Activated CD8-positive, alpha-beta memory T cell treated with anti-CD3 and anti-CD28 coated beads, Interleukin-2, amount 50 U/mL, for 24 hours (primary cell): ENCODE measurements around the gene TNFRSF4.

Experiments used
- DNase-seq: peaks from one replicate; pipeline ENCODE4 v3.0.0-alpha.2; 2020; ENCODE audit errors: extremely low read depth

The TNFRSF4 gene

DNA sequence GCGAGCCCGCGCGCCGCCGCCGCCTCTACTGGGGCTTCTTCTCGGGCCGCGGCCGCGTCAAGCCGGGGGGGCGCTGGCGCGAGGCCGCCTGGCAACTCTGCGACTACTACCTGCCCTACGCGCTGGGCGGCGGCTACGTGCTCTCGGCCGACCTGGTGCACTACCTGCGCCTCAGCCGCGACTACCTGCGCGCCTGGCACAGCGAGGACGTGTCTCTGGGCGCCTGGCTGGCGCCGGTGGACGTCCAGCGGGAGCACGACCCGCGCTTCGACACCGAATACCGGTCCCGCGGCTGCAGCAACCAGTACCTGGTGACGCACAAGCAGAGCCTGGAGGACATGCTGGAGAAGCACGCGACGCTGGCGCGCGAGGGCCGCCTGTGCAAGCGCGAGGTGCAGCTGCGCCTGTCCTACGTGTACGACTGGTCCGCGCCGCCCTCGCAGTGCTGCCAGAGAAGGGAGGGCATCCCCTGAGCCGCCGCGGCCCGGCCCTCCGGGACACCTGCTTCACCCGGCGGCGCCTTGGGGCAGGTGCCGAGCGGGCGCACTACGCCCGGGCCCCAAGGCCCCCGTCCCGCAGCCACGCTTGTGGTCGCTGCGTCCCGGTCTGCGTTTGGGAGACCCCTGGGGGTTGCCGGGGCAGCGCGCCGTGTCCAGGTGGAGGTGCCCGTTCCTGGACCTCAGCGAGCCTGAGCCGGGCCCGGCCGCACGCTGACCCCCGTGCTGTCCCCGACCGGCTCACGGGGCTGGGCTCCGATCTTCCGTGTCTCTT lies 19.0 kb upstream of the TNFRSF4 start:
- no peak for DNase-seq

DNA sequence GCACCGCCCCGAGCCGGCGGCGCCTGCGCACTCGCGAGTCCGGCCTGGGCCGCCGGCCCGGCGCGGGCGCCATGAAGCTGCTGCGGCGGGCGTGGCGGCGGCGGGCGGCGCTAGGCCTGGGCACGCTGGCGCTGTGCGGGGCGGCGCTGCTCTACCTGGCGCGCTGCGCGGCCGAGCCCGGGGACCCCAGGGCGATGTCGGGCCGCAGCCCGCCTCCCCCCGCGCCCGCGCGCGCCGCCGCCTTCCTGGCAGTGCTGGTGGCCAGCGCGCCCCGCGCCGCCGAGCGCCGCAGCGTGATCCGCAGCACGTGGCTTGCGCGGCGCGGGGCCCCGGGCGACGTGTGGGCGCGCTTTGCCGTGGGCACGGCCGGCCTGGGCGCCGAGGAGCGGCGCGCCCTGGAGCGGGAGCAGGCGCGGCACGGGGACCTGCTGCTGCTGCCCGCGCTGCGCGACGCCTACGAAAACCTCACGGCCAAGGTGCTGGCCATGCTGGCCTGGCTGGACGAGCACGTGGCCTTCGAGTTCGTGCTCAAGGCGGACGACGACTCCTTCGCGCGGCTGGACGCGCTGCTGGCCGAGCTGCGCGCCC lies 18.3 kb upstream of the TNFRSF4 start, which contains the start of gene B3GALT6:
Gene B3GALT6, plus strand, starts transcription at position 30 of the 588 bp plus-strand sequence. Its CDS starts 42 bp downstream, at position 72.
- no peak for DNase-seq

DNA sequence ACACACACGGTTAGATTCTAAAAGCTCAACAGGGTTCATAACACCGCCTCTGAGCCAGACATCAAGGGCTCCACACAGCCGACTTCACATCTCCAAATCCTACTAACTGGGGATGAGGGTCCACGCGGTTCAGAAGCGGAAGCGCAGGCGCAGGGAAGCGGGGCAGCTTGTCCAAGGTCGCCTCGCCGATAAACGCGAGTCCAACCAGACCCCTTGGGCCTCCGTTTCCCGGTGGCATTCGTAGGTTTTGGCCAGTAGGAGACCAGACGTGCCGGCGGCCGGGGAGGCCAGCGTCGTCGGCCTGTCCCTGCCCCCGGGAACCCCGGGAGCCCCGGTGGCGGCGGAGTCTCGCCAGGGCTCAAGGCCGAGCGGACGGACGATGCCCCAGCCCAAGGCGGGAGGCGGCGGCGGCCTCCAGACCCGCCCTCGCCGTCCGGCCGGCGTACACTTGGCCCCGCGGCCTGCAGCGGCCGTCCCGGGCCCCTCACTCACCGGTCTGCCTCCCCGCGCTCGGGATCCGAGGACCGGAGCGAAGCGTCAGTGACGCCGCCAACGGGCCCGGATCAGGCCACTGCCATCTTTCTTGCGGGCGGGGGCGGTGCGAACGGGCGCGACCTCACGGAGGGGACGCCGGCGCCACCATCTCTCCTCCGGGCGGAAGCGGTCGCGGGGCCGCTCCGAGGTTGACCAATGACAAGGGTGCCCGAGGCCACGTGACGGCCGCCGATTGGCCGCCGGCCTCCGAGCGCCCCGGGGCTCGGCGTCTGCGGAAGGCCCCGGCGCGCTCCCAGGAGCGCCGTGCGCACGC lies 17.7 kb upstream of the TNFRSF4 start, which contains the start of gene SDF4:
Gene SDF4, minus strand, starts transcription at position 602 of the 808 bp plus-strand sequence. CDS start 3,229 bp downstream, outside the sequence.
- DNase-seq: peak; percentile 83

DNA sequence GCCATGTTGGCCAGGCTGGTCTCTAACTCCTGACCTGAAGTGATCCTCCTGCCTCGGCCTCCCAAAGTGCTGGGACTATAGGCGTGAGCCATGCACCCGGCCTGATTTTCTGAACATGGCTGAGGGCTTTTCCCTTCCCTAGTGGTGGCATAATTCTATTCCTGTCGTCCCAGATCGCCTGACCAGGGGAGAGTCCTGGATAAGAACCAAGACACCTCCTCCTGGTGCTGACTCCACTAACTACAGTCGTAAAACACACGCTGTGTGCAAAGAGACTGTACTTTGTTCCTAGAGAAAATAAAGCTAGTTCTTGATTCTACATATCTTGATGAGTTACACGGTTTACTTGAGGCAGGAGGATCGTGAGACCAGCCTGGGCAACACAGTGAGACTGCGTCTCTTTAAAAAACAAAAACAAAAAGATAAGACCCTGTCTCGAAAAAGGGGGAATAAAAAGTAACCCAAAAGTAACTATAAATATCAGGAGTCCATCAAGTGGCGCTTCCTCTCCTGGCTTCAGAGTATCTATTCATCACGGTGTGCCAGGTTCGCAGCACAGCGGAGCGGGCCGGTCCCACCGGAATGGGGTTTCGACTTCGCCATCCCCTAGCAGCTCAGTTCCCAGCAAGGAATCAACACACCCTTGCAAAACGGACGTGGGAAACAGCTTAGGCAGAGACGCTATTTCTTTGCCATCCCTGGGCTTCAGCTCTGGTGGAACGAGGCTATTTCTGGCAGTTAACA lies 16.9 kb upstream of the TNFRSF4 start:
- DNase-seq: no peak

DNA sequence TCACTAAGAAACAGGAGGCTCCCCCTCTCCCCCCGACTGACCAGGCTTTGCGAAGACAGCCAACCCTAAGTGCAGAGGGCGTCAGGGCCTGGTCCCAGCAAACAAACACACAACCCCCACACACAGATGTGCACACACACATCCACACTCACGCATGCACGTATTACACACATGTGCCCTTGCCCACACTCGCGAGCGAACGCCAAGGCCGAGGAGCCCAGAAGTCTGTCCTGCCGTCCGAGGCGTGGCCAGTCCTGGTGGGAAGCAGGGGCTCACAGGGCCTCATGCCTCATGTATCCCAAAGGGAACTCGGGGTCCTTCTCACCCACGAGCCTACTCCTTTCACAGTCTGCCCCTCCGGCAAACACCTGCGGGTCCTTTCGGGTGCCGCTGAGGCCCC lies 15.8 kb upstream of the TNFRSF4 start:
- no peak for DNase-seq

DNA sequence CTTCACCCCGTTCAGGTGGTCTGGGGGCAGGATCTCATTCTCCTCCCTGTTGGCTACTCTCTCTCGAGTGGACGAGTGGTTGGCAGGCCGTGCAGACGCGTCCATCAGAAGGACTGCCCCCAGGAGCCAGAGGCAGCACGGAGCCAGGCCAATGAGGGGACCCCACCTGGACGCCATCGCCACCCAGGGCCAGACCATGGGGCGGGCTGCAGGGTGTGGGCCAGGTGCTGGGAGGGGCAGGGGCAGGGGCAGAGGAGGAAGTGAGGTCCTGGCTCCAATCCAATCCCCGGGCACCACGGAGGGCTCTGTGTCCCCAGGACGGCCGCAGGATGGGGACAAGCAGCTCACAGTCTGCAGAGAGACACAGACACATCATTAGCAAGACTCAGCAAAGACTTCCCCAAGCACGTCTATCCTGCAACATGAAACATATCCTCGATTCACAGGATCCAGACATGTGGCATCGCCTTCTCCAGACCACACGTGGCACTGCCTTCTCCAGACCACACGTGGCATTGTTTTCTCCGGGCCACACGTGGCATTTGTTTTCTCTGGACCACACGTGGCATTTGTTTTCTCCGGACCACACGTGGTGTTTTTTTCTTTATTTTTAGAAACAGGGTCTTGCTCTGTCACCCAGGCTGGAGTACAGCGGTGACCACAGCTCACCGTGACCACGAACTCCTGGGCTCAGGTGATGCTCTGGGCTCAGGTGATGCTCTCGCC lies 14.8 kb upstream of the TNFRSF4 start:
- no peak for DNase-seq

DNA sequence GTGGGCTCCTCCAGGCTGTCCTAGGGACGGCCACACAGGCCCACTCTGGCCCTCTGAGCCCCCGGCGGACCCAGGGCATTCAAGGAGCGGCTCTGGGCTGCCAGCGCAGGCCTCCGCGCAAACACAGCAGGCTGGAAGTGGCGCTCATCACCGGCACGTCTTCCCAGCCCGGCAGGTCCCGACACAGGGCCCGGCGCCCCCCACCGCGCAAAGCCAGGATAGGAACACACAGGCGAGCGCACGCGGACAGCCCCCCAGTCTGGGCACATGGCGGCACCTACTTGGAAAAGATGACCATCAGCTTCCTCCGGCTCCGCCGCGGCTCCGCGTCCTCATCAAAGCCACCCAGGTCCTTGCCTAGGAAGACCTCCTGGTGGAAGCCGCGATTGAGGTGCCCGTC lies 14.2 kb upstream of the TNFRSF4 start:
- DNase-seq: no peak

DNA sequence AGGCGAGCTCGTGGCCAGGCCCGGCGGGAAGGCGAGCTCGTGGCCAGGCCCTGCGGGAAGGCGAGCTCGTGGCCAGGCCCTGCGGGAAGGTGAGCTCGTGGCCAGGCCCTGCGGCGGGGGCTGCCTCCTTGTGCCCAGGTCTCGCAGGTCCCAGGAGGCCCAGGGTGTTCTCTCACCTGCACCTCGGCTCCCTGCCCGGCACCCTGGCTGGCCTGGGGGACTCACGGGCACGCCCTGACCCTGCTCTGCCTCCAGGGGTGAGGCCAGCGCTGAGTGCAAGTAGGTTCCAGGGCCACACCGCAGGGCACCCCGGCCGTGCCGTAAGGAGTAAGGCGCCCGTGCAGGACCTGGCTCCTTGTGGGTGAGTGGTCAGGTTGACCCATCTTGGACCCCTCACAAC lies 13.4 kb upstream of the TNFRSF4 start:
- DNase-seq: no peak

DNA sequence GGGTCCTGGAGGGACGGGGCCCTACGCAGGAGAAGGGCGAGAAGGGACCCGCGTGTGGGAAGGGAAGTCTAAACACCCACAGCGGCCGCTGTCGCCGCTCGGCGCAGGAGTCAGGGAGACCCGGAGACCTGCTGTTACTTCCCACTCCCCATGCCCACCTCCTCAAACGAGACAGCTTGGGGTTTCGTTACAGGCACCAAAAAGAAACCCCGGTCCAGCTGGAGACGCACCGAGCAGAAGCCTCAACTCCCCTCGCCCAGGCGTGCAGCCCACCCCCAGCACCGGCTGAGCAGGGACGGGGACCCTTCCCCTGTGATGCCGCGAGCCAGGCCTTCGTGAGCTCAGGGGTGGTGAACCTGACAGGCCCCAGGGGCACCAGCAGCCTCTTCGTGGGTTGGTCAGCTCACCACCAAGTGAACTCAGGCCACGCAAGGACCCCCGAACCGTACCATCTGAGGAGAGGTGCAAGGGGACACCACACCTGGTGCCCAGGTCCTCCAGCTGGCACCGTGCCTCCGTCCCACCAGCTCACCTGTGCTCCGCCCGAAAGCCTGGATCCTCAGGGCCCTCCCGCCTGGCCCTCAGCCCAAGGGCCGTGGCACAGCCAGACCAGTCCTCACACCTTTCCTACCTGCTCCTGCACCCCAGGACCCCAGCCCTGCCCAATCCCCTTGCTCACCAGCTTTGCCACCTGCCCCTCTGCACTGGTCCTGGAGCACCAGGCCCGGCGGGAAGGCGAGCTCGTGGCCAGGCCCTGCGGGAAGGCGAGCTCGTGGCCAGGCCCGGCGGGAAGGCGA lies 12.8 kb upstream of the TNFRSF4 start:
- no peak for DNase-seq

DNA sequence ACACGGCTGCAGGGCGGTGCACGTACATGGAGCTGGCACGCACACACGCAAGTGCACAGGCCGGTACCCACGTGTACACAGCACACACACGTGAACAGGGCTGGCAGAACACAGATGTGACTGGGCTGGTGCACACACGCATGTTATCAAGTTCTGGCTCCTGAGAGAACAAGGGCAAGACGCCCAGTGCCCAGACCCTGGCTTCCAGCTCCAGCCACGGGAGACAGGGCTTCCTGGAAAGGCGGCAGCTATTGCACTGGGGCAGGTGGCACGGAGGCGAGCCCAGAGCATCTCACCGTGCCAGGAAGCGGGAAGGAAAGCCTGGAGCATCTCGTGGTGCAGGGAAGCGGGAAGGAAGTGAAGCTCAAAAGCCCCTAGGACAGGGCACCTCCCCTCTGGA lies 12.0 kb upstream of the TNFRSF4 start:
- DNase-seq: no peak

DNA sequence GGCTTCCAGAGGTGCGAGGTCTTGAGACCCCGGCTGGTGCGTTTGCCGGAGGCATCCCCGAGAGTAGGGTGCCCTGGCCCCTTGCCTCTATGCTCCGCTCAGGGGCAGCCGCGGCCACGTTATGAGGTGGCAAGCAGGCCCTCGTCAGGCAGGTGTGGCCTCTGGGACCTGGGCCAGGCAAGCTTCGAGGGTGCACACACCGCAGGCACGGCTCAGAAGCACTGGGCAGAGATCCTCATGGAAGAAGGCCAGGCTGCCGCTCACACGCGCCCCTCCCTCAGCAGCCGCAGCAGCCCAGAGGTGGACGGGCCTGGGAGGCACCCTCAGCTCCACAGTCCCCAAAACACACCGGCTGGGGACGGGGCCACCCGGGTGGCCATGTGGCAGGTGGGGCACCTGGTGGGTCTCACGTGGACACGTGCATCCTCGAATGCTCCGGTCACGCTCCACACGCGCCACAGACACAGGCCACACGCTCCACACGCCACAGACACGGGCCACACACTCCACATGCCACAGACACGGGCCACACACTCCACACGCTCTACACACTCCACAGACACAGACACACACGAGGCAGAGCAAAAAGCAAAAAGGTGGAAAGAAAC lies 11.4 kb upstream of the TNFRSF4 start:
- no peak for DNase-seq

DNA sequence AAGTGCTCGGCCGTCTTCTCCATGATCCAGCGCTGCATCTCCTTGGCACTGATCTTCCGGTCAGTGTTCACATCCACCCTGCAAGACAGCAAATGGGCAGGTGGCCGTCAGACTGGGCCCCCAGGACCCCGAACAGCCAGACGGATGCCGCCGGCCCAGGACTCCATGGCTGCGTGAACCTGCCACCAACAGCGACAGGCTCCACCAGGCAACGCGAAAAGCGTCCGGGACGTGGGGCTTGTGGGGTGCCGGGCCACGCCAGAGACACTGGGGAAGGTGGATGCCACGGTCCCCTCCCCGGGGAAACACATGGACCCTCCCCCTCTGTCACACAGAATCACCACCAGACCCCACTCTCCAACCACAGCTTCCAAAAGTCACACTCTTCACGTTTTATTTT lies 9.9 kb upstream of the TNFRSF4 start:
- no peak for DNase-seq

DNA sequence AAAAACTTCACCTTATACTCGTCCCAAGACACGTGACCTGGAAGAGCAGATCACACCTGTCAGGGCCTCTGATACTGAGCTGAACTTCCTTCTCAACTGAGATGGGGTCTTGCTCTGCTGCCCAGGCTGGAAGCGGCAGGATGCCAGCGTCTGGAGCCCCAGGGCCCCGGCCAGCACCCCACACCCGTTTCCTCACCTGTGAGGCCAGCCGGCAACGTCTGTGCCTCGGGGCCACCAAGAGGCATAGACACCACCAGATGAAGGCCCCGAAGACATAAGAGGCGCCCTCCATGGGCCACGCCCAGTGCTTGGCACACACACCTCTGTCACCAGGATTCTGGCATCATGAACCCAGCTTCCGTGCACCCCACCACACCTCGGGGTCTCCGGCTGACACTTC lies 9.4 kb upstream of the TNFRSF4 start:
- no peak for DNase-seq

DNA sequence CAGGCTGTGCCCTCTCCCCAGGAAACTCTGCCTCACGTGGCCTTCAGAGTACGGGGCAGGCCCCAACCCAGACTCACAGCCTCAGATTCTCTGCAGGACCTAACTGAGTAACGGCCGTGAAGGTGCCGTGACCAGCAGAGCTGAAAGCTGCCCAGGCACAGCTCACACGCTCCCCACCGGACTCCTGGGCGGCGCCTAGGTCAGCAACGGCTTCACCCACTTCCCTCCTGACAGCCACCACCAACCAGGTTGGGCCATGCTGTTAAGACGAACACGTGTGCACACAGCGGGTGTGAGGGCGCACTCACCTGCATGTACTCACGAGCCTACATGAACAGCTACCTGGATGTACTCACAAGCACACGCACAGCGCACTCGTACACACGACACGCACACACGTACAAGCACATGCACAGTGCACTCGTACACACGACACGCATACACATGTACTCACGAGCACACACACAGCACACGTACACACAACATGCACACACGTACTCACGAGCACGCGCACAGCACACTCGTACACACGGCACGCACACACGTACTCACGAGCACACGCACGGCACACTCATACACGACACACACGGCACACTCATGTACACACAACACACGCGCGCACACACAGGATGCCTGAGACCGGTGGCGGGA lies 8.7 kb upstream of the TNFRSF4 start:
- no peak for DNase-seq

DNA sequence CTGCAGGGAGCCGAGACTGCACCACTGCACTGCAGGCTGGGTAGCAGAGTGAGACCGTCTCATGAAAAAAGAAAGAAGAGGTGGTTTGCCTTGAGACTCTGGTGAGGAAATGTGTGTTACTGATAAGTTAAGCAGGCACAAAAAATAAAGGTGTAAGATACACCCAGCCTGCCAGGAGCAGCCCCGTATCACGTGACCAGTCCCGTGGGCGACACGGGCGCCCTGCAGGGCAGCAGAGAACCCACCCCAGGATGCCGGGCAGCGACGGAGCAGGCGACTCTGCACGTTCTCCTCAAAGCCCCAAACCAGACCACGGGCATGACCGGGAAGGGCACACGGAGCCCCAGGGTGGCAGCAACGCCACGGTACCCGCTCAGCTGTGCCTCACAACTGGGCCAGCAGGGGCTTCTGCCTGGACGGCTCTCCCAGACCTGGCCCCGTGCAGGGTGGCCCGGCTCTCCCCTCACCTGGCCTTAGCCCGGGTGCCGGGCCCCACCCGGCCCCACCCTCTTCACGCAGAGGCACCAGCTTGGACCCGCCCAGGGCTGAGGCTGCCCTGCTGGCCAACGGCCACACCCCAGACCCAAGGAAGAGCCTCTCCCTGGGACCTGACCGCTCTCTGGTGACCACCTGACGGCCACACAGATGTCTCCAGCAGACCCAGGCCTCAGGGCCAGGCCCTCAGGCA lies 8.1 kb upstream of the TNFRSF4 start:
- DNase-seq: no peak

DNA sequence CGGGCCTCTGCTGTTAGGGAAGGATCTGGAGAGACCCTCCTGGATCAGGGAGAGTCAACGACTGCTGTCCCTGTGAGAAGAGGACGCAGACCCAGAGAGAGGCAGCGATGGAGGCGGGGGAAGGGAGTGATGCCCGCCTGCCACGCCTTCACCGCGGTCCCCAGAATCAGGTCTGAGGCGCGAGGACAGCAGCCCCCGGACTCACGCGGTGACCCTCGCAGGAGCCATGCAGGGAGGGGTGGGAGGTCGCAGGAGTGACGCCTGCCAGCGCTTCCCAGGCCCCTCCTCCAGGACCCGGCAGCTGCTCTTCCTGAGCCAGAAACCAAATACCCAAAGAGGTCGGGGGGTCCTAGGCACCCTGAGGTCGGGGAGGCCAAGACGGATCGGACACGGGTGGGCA lies 6.2 kb upstream of the TNFRSF4 start:
- DNase-seq: no peak

DNA sequence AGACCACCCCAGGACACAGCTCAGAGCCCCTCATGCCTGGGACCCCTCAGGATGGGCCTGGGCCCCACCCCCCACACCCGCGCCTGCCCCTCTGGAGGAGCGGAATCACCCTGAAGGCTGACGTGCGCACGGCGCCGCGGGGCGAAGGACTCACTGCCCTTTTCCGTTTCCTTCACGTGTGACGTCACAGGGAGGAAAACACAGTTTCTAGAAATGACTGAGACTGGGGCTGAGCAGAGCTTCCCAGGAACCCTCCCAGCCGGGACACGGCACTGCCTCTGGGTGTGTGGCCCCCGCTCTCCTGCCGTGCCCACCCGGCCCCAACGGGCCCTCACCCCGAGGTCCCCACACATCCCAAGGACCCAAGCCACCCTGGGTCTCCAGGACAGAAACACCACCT lies 5.4 kb upstream of the TNFRSF4 start:
- no peak for DNase-seq

DNA sequence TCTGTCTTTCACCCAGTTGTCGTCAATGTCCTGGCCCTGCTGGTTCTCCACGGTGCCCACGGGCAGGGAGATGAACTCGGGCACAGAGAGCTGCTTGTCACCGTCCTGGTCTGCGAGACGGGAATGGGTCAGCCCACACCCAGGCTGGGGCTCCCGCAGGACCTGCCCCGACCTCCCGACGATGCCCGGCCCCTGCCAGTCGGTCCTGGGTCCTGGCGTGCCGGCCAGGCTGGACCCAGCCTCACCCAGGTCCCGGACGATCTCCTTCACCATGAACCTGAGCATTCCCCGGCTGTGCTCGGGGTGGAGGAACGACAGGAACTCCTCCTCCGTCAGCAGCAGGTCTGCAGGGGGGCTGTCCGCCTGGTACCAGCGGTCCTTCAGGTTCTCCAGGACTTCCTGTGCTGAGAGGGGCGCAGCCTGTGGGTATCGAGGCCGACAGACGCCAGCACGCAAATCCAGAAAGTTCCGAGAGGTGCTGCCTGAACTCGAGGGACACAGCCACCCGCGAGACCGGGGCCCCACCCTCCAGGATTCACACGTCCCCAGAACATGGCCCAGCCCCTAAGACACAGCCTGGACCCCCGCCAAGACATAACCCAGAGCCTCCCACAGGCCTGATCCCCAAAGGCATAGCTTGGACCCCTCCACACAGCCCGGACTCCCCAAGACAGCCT lies 4.7 kb upstream of the TNFRSF4 start:
- no peak for DNase-seq
